Renal pelvis (tissue), 4 donors: ENCODE data around the gene GRAMD1B. TPM values are rescaled to one million over a fixed set of nuclear protein-coding genes. Genes with fewer than 3 reads are reported as not detected.
"Not testable (repeated sequence)": the region's sequence is repeated elsewhere in the genome, so short reads cannot be mapped to it uniquely, and the experiment has no call there.

Experiments used
- DNase-seq: peaks from one replicate; pipeline ENCODE4 v3.0.0-alpha.2; 2013
- polyA plus RNA-seq, 3 donors: library from polyadenylated mRNA; unstranded; fragments of 120-200 nt; gene quantifications; one replicate each; pipeline ENCODE4 v1.2.1, GENCODE V29; 2013; ENCODE audit not compliant: insufficient read length in 3 of 3

The GRAMD1B gene
- polyA plus RNA-seq, 3 donors = 12.8 to 16.0 (median 15.3) TPM

GRCh38 chr11:123441161-123441560 lies 11.1 kb downstream of the GRAMD1B start:
- no peak for DNase-seq

- DNase-seq = no peak
Measured at GRCh38 chr11:123443851-123444623, 14.0 kb downstream of the GRAMD1B start.

GRCh38 chr11:123448823-123449222 lies 18.8 kb downstream of the GRAMD1B start:
- no peak for DNase-seq

GRCh38 chr11:123449436-123449835 lies 19.4 kb downstream of the GRAMD1B start:
- DNase-seq = no peak

GRCh38 chr11:123450623-123451022 lies 20.6 kb downstream of the GRAMD1B start:
- DNase-seq = no peak

- DNase-seq = no peak
Measured at GRCh38 chr11:123451183-123451781, 21.2 kb downstream of the GRAMD1B start.

- no peak for DNase-seq
Measured at GRCh38 chr11:123452794-123453193, 22.7 kb downstream of the GRAMD1B start.

- DNase-seq = no peak
Measured at GRCh38 chr11:123454060-123454651, 24.1 kb downstream of the GRAMD1B start.

- DNase-seq = no peak
Measured at GRCh38 chr11:123454796-123455195, 24.7 kb downstream of the GRAMD1B start.

GRCh38 chr11:123456448-123456847 lies 26.4 kb downstream of the GRAMD1B start:
- DNase-seq = not testable (repeated sequence)

GRCh38 chr11:123457187-123457770 lies 27.2 kb downstream of the GRAMD1B start:
- DNase-seq = no peak

GRCh38 chr11:123458501-123458900 lies 28.4 kb downstream of the GRAMD1B start:
- no peak for DNase-seq

GRCh38 chr11:123460012-123460700 lies 30.1 kb downstream of the GRAMD1B start:
- DNase-seq = no peak

- no peak for DNase-seq
Measured at GRCh38 chr11:123461164-123461563, 31.1 kb downstream of the GRAMD1B start.

GRCh38 chr11:123465667-123466066 lies 35.6 kb downstream of the GRAMD1B start:
- not testable (repeated sequence) for DNase-seq

GRCh38 chr11:123466172-123466571 lies 36.1 kb downstream of the GRAMD1B start:
- not testable (repeated sequence) for DNase-seq

GRCh38 chr11:123469089-123469488 lies 39.0 kb downstream of the GRAMD1B start:
- no peak for DNase-seq

GRCh38 chr11:123469586-123469985 lies 39.5 kb downstream of the GRAMD1B start:
- no peak for DNase-seq

- no peak for DNase-seq
Measured at GRCh38 chr11:123470842-123471241, 40.8 kb downstream of the GRAMD1B start.

GRCh38 chr11:123472236-123472935 lies 42.3 kb downstream of the GRAMD1B start:
- no peak for DNase-seq

- DNase-seq = no peak
Measured at GRCh38 chr11:123473941-123474677, 44.0 kb downstream of the GRAMD1B start.
